Eye (tissue), 1 donor: Measurements from ENCODE around the gene EME1.
"Not testable (repeated sequence)": the region's sequence is repeated elsewhere in the genome, so short reads cannot be mapped to it uniquely, and the experiment has no call there.

Source experiments
- DNase-seq: peaks from one replicate; pipeline ENCODE4 v3.0.0-alpha.2; 2015

EME1 gene

DNA sequence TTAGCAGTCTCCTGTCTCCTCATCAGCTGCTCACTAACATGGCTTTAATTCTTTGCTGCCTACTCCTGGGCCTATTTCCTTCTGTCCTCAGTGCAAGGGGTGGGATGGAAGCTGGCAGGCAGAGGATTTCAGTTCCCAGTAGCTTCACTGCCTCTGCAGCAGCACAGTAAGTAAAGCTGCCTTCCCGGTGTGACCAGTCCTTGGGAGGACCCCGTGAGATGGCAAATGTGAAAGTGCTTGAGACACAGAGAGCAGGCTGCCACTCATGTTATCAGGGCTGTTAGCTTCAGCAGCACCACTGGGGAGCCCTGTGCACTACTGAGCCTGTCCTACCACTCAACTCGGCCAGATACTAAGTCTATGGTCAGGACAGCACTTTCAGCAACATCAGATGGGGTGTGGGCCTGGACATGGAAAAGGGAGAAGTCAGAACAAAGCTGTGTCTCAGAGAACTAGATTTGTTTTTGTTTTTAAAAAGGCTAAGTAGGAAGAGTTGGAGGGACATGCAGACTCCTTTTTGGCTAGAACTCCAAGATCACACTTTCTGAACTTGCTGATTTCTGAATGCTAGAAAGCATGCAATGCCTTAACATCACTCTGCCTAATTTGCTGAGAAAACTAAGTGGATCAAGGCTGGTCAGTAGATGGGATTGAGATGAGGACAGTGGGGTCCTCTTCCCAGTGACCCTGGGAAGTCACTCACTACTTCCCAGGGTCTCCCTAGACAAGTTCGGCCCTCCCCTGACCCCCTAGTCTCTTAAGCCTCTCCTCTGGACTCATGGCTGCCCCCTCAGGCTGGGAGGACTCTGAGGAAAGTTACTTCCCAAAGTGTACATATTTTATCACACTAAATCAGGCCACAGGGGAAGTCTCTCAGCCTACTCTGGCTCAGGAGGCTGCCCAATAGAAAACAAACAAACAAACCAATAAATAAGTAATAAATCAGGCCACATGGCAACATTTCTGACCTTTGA is 54.1 kb downstream of the EME1 start:
- peak; percentile 60 for DNase-seq

DNA sequence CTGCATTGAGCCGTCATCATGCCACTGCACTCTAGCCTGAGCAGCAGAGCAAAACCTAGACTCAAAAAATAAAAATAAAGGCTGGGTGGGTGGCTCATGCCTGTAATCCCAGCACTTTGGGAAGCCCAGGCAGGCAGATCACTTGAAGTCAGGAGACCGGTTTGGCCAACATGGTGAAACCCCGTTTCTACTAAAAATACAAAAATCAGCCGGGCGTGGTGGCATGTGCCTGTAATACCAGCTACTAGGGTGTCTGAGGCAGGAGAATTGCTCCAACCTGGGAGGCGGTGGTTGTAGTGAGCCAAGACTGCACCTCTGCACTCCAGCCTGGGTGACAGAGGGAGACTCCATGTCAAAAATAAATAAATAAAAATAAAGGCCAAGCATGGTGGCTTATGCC is 55.1 kb downstream of the EME1 start:
- DNase-seq: not testable (repeated sequence)

- DNase-seq: peak; percentile 9
Observed at GRCh38 chr17:50428831-50429424, 55.9 kb downstream of the EME1 start.

GRCh38 chr17:50429793-50430192 is 56.8 kb downstream of the EME1 start:
- no peak for DNase-seq
